Keratinocyte (primary cell): ENCODE results near the gene MRPL39.

Experiments used
- EZH2 ChIP-seq: IDR thresholded peaks from one replicate; pipeline ENCODE4 v1.6.1; 2012; ENCODE audit warnings: inconsistent platforms, mild to moderate bottlenecking, low read length, moderate library complexity
- TF ChIP-seq, protein P1 (sequence below), 3 experiments: IDR thresholded peaks in 1 of 3; conservative IDR thresholded peaks in 1 of 3; optimal IDR thresholded peaks in 1 of 3; 2 replicates in 2 of 3; 3 replicates in 1 of 3; pipeline versions ENCODE3 to v1.5.1; 2011; ENCODE audit warnings: low read length in 3 of 3, mild to moderate bottlenecking in 3 of 3, moderate library complexity in 2 of 3, control low read depth in 1 of 3, inconsistent platforms in 1 of 3; ENCODE audit not compliant: insufficient read depth in 2 of 3; ENCODE audit errors: extremely low read depth in 1 of 3

DNA sequence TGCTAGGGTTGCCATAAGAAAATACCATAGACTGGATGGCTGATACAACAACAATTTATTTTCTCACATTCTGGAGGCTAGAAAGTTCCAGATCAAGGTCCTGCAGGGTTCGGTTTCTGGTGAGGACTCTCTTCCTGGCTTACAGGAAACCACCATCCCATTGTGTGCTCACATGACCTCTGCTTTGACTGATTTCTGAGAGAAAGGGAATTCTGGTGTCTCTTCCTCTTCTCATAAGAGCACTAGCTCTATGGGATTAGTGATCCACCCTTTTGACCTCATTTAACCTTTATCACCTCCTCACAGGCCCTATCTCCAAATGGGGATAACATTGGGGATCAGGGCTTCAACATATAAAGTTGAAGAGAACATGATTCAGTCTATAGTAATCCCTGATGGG, 47.5 kb downstream of the MRPL39 start:
- TF ChIP-seq, protein P1, sequence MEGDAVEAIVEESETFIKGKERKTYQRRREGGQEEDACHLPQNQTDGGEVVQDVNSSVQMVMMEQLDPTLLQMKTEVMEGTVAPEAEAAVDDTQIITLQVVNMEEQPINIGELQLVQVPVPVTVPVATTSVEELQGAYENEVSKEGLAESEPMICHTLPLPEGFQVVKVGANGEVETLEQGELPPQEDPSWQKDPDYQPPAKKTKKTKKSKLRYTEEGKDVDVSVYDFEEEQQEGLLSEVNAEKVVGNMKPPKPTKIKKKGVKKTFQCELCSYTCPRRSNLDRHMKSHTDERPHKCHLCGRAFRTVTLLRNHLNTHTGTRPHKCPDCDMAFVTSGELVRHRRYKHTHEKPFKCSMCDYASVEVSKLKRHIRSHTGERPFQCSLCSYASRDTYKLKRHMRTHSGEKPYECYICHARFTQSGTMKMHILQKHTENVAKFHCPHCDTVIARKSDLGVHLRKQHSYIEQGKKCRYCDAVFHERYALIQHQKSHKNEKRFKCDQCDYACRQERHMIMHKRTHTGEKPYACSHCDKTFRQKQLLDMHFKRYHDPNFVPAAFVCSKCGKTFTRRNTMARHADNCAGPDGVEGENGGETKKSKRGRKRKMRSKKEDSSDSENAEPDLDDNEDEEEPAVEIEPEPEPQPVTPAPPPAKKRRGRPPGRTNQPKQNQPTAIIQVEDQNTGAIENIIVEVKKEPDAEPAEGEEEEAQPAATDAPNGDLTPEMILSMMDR (optimal IDR thresholded peaks at IDR 0.05 in 1 of 3, IDR thresholded peaks at IDR 0.05 in 1 of 3, conservative IDR thresholded peaks at IDR 0.05 in 1 of 3; ENCODE audit: extremely low read depth in 1 of 3, insufficient read depth in 2 of 3, low read length in 3 of 3): no peak
- no peak for TF ChIP-seq EZH2
